ENCODE results near the gene UGT2A3. TPM values are rescaled to one million over a fixed set of nuclear protein-coding genes. Genes with fewer than 3 reads are reported as not detected.

Gene UGT2A3
- total RNA-seq, 1 experiment from 2014 or later = 2.9 TPM

DNA sequence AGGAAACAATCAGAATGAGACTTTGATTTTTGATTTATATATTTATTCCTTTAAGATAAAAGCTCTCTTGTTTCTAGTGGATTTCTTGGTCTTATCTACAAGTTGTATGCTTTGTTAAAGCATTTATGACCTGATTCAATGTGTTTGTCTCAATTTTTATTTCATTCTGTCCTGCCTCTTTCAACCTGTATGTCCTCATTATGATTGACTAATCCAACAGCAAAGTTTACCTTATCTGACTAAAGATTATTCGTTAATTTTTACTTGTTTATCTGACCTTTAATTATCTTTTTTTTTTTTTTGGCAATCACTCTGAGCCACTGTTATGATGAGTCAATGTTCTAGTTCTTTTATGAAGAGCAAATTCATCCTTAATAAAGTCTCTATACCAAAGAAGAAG is 54.9 kb downstream of the UGT2A3 start:
- BruUV-seq (replicated peaks) = no TSS peak

DNA sequence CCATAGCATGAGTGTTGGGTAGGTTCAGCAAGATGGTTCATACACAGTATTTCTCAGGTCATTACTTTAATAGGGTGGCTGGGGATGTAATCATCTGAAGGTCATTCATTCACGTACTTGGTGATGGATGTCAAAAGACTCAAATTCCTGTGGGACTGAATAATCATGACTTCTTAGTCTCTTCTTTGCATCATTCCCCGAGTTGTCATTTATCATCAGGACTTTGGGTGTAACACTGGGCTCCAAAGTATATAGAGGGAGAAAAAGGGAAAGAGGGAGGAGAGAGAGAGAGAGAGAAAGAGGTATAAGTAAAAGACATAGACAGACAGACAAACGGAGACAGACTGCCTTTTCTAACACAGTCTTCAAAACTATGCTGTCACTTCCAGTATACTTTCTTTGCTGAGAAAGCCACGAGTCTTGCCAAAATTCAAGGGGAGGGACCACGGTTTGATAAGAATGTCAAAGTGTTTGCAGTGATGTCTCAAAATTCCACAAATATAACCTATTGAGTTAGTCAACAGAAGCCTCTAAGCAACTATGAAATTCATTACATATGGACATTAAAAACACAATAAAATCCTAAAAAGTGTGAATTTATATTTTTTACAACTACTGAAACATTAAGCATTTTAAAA is 55.9 kb downstream of the UGT2A3 start:
- no peaks in the 10 kb centered on the region for H3K9me3 Mint-ChIP-seq (ENCODE audit: low read depth, unreplicated experiment)
- DNase-seq = no peak
- CTCF ChIA-PET = interaction anchor here (0.6 kb wide), 1 partner anchor 1345 kb away, joined by 3 read pairs; no protein-coding TSS in a partner anchor

More for the DNA sequence above, 54.9 kb downstream of the UGT2A3 start:
- no peak for DNase-seq
- Mint-ChIP-seq H3K27me3 (ENCODE audit: unreplicated experiment) (no peaks in the 10 kb centered on the region), H3K27ac (ENCODE audit: unreplicated experiment) (no peak overlapping the region), H3K4me1 (ENCODE audit: low read depth, unreplicated experiment) (peaks cover 20% of the 10 kb centered on the region), H3K36me3 (ENCODE audit: insufficient read depth, unreplicated experiment) (no peaks in the 10 kb centered on the region), H3K9me3 (ENCODE audit: low read depth, unreplicated experiment) (no peaks in the 10 kb centered on the region), H3K4me3 (ENCODE audit: low read depth, unreplicated experiment) (no peak overlapping the region)
- CTCF ChIA-PET = interaction anchor here (0.6 kb wide), 1 partner anchor 1381 kb away, joined by 6 read pairs; no protein-coding TSS in a partner anchor
- intact Hi-C loops (cut with micrococcal nuclease; ENCODE audit: unreplicated experiment) = no loop called here
- no peak for TF ChIP-seq CTCF (IDR thresholded peaks at IDR 0.05; ENCODE audit: unreplicated experiment)

DNA sequence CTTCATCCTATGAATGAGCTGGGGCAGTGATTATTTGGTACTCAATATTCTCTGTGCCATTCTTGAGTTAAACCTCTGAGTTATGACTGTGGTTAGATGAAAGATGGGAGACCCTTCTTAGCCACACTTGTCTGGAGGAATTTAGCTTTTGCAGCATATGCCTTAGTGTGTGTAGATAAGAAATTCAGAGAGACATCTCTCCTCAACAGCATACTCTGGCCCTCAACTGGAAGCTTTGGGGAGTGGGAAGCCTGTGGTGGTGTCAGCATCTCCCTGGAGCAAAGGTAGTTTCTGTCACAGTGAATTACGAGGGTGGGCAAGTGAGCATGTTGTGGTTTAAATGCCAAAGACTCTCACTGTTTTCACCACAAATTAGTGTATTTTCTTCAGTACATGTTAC is 58.7 kb downstream of the UGT2A3 start:
- no peak overlapping the region for H3K4me3 Mint-ChIP-seq (ENCODE audit: low read depth, unreplicated experiment)
- DNase-seq = no peak
- H3K4me1 Mint-ChIP-seq (ENCODE audit: low read depth, unreplicated experiment) = peaks cover 20% of the 10 kb centered on the region
- TF ChIP-seq CTCF (IDR thresholded peaks at IDR 0.05; ENCODE audit: unreplicated experiment) = no peak
- H3K27ac Mint-ChIP-seq (ENCODE audit: unreplicated experiment) = no peak overlapping the region
- H3K9me3 Mint-ChIP-seq (ENCODE audit: low read depth, unreplicated experiment) = no peaks in the 10 kb centered on the region
- CTCF ChIA-PET = no interaction called here
- no peaks in the 10 kb centered on the region for H3K36me3 Mint-ChIP-seq (ENCODE audit: insufficient read depth, unreplicated experiment)
- no peaks in the 10 kb centered on the region for H3K27me3 Mint-ChIP-seq (ENCODE audit: unreplicated experiment)
- intact Hi-C loops (cut with micrococcal nuclease; ENCODE audit: unreplicated experiment) = no loop called here
- BruUV-seq (replicated peaks) = no TSS peak

More for the DNA sequence above, 55.9 kb downstream of the UGT2A3 start:
- no peak for TF ChIP-seq CTCF (IDR thresholded peaks at IDR 0.05; ENCODE audit: unreplicated experiment)
- H3K36me3 Mint-ChIP-seq (ENCODE audit: insufficient read depth, unreplicated experiment) = no peaks in the 10 kb centered on the region
- BruUV-seq (replicated peaks) = no TSS peak
- H3K27me3 Mint-ChIP-seq (ENCODE audit: unreplicated experiment) = no peaks in the 10 kb centered on the region
- H3K4me1 Mint-ChIP-seq (ENCODE audit: low read depth, unreplicated experiment) = peaks cover 20% of the 10 kb centered on the region
- no peak overlapping the region for H3K4me3 Mint-ChIP-seq (ENCODE audit: low read depth, unreplicated experiment)
- intact Hi-C loops (cut with micrococcal nuclease; ENCODE audit: unreplicated experiment) = no loop called here
- H3K27ac Mint-ChIP-seq (ENCODE audit: unreplicated experiment) = no peak overlapping the region

GRCh38 chr4:68891678-68892077 is 59.9 kb downstream of the UGT2A3 start:
- no peak for TF ChIP-seq CTCF (IDR thresholded peaks at IDR 0.05; ENCODE audit: unreplicated experiment)
- Mint-ChIP-seq H3K4me3 (ENCODE audit: low read depth, unreplicated experiment) (no peak overlapping the region), H3K9me3 (ENCODE audit: low read depth, unreplicated experiment) (no peaks in the 10 kb centered on the region), H3K27me3 (ENCODE audit: unreplicated experiment) (no peaks in the 10 kb centered on the region), H3K27ac (ENCODE audit: unreplicated experiment) (no peak overlapping the region), H3K36me3 (ENCODE audit: insufficient read depth, unreplicated experiment) (no peaks in the 10 kb centered on the region), H3K4me1 (ENCODE audit: low read depth, unreplicated experiment) (peaks cover 15% of the 10 kb centered on the region)
- no TSS peak for BruUV-seq (replicated peaks)
- no peak for DNase-seq
- CTCF ChIA-PET = no interaction called here
- intact Hi-C loops (cut with micrococcal nuclease; ENCODE audit: unreplicated experiment) = no loop called here
